ACHN (cell line): Measurements from ENCODE around the gene RBMY1D.
"Not testable (repeated sequence)": the region's sequence is repeated elsewhere in the genome, so short reads cannot be mapped to it uniquely, and the experiment has no call there.

Source experiments
- DNase-seq: peaks from one replicate; pipeline ENCODE4 v3.0.0-alpha.2; 2015
- in situ Hi-C: cut with HindIII; loops from 2 replicates; pipeline ENCODE4 v1.10.0; 2017; ENCODE audit warnings: low sequenced_read_pairs, low pct_ligation_motif_present, low pct_unique_long_range_greater_than_20kb

The RBMY1D gene

DNA sequence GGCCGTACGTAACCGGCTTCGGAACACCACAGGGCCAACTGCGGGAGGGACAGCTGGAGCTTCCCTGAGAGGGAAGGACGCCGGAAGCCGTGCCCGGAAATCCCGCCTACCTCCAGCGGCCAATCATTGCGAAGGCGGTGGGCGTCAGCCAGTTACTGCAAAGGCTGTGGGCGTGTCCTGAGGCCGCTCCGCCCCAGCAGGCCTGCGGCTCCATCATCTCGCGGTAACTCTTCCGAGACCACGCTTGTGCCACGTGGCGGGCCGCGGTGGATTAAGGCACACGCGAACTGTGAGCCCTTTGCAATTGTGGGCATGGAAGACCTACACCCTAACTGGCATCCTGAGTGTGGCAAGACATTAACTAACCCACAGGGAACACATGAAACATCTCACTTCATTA lies at the start of gene RBMY1D:
RBMY1D (minus strand) TSS at position 101 of the 400 bp plus-strand sequence. CDS start 2,013 bp downstream, outside the sequence.
- in situ Hi-C loops, DNase-seq: not testable (repeated sequence)

DNA sequence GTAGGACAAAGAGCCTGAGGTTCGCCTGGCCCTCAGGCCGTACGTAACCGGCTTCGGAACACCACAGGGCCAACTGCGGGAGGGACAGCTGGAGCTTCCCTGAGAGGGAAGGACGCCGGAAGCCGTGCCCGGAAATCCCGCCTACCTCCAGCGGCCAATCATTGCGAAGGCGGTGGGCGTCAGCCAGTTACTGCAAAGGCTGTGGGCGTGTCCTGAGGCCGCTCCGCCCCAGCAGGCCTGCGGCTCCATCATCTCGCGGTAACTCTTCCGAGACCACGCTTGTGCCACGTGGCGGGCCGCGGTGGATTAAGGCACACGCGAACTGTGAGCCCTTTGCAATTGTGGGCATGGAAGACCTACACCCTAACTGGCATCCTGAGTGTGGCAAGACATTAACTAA lies 23.6 kb upstream of the RBMY1D start, which contains the start of gene RBMY1E:
RBMY1E (minus strand) TSS at position 101 of the 400 bp plus-strand sequence. CDS start 1,978 bp downstream, outside the sequence.
- in situ Hi-C loops, DNase-seq: not testable (repeated sequence)

DNA sequence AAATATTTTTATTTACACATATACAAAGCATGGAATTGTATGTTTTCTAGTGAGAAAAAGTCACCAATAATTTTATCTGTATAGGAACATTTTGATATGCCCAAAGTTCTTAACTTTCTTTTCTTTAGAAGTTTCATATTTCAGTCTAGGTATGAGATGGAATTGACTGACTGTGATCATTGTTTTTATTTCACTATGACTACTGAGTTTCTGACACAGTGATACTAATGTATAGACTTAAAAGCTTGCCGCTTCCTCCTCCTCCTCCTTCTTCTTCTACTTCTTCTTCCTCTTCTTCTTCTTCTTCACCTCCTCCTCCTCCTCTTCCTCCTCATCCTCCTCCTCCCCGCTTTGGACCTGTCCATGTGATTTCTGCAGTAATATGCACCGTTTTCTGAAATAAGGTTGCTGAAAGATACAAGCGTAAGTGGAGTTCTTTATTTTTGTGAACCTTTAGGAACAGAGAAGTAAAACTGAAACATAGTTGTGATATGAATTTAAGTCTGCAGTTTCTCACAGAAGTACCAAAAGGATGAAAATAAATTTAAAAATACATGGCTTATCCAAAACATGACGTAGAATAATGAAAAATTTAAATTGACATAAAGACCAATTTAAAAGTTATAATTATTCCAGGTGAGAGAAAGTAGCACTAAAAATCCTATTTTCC lies 24.8 kb downstream of the RBMY1D start:
- DNase-seq, in situ Hi-C loops: not testable (repeated sequence)

DNA sequence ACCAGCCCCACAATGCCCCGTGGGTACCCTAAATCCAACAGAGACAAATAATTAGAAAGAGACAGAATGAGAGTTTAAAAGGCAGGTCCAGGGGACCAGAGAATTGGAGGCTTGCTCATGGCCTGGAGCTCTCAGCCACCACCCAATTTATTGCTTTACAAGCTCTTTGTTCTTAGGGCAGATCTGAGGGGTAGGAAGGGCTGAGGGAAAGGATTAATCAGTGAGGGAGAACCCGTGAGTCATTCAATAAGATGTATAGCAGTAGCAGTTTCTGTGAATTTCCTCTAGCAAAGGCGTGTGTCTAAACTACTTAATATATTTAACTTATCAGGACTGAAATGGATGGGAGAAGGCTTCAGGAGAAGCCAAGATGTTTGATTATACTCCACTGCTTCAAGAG lies 48.8 kb downstream of the RBMY1D start:
- in situ Hi-C loops: no loop called here
- DNase-seq: no peak

DNA sequence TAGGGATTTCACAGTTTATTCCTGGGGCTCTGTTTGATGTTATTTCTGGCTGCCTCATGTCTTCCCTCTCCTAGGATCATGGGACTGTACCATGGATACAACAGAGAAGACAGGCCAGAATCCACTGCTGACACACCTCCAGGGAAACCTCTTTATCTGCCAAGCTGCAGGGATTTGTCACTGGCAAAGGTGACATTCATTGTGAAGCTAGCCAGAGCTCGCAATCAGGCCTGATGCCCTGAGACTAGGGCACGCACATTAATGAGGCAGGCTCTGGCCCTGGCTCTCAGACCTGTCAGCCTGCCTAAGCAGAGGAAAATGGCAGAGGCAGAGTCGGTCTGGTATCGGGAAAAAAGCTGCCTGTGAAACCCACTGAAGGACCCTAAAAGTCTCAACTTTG lies 52.2 kb downstream of the RBMY1D start:
- in situ Hi-C loops: no loop called here
- no peak for DNase-seq

DNA sequence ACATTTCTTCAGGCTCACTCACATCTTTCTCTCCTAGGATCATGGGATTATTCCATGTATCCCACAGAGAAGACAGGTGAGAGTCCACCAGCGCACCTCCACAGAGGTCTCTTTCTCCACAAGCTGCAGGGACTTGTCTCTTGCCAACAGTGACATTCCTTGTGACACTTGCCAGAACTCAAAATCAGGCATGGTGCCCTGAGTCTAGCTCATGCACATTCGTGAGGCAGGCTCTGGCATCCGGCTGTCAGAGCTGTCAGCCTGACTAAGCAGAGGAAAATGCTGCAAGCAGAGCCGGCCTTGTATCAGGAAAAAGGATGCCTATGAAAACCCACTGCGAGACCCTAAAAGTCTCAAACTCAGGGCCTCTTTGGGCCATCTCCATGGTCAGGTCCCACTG lies 54.8 kb downstream of the RBMY1D start:
- in situ Hi-C loops: no loop called here

DNA sequence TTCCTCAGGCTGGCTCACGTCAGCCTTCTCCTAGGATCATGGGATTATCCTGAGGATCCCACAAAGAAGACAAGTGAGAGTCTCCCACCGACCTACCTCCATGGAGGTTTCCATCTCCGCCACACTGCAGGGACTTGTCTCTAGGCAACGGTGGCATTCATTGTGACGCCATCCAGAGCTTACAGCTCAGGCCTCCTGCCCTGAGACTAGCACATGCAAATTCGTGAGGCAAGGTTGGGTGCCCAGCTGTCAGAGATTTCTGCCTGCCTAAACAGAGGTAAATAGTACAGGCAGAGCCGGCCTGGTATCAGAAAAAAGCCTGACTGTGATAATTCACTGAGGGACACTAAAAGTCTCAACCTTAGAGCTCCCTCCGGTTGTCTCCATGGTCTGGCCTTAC lies 58.0 kb downstream of the RBMY1D start:
- in situ Hi-C loops: no loop called here
- DNase-seq: no peak

More for the DNA sequence above, 54.8 kb downstream of the RBMY1D start:
- DNase-seq: no peak

DNA sequence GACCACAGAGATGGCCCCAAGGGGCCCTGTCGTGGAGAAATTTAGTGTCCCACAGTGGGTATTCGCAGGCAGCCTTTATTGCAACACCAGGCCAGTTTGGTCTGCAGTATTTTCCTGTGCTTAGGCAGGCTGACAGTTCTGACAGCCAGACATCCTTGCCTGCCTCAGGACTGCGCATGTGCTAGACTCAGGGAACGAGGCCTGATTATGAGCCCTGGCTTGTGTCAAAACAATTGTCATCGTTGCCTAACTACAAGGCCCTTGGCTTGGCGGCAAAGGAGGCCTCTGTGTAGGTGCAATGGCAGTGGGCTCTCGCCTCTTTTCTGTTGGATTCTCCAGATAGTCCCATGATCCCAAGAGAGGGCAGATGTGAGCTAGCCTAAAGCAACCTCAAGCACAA lies 59.3 kb downstream of the RBMY1D start:
- in situ Hi-C loops: no loop called here
- DNase-seq: no peak
